Kidney epithelial cell (primary cell): ENCODE measurements around the gene HS1BP3. TPM values are rescaled to one million over a fixed set of nuclear protein-coding genes. Genes with fewer than 3 reads are reported as not detected.

Experiments used
- DNase-seq: peaks from one replicate; pipeline ENCODE4 v3.0.0-alpha.2; 2010; ENCODE audit warnings: low read depth
- H3K27me3 ChIP-seq: 2 replicates; pipeline ENCODE4 v1.6.0; 2011; ENCODE audit warnings: low read length; ENCODE audit not compliant: control insufficient read depth, insufficient read depth
- H3K36me3 ChIP-seq: 2 replicates; pipeline ENCODE4 v1.5.1; 2011; ENCODE audit warnings: low read length; ENCODE audit not compliant: control insufficient read depth, insufficient read depth
- H3K4me3 ChIP-seq: 2 replicates; pipeline ENCODE4 v1.5.1; 2011; ENCODE audit warnings: low read depth, mild to moderate bottlenecking, control low read depth, low read length
- CTCF ChIP-seq: IDR thresholded peaks from 2 replicates; pipeline ENCODE4 v1.5.1; 2011; ENCODE audit warnings: mild to moderate bottlenecking, moderate library complexity, low read length, control low read depth, inconsistent platforms; ENCODE audit not compliant: insufficient read depth, poor library complexity, severe bottlenecking
- total RNA-seq: library from RNA; depleted of rRNA; stranded (reverse); fragments of >200 nt; gene quantifications from 2 replicates; pipeline ENCODE4 v1.2.3, GENCODE V29; 2015

The HS1BP3 gene
- total RNA-seq, 1 donor from 2014 or later = 42.4 TPM

GRCh38 chr2:20614201-20615067 is 36.5 kb downstream of the HS1BP3 start:
- no peak for DNase-seq
- Histone ChIP-seq H3K27me3 (no peaks in the 10 kb centered on the region), H3K4me3 (no peak overlapping the region), H3K36me3 (no peaks in the 10 kb centered on the region)
- TF ChIP-seq CTCF = no peak

GRCh38 chr2:20612925-20613916 is 37.7 kb downstream of the HS1BP3 start:
- Histone ChIP-seq H3K36me3 (no peaks in the 10 kb centered on the region), H3K27me3 (no peaks in the 10 kb centered on the region), H3K4me3 (no peak overlapping the region)
- DNase-seq = no peak
- TF ChIP-seq CTCF = no peak

GRCh38 chr2:20611844-20612356 is 39.0 kb downstream of the HS1BP3 start:
- Histone ChIP-seq H3K36me3 (no peaks in the 10 kb centered on the region), H3K4me3 (no peak overlapping the region), H3K27me3 (no peaks in the 10 kb centered on the region)
- TF ChIP-seq CTCF = no peak
- DNase-seq = no peak

GRCh38 chr2:20611077-20611843 is 39.6 kb downstream of the HS1BP3 start:
- H3K36me3 ChIP-seq = no peaks in the 10 kb centered on the region
- H3K27me3 ChIP-seq = no peaks in the 10 kb centered on the region
- no peak for DNase-seq
- TF ChIP-seq CTCF = no peak
- H3K4me3 ChIP-seq = no peak overlapping the region

- no peak overlapping the region for H3K4me3 ChIP-seq
- H3K27me3 ChIP-seq = no peaks in the 10 kb centered on the region
- no peak for DNase-seq
- no peak for TF ChIP-seq CTCF
- H3K36me3 ChIP-seq = no peaks in the 10 kb centered on the region
Observed at GRCh38 chr2:20609995-20610357, 40.9 kb downstream of the HS1BP3 start.
